Stimulated activated CD8-positive, alpha-beta memory T cell treated with anti-CD3 and anti-CD28 coated beads, Interleukin-7, amount 100 ng/mL, for 48 hours (primary cell): ENCODE results near the gene TAF1C.
"Not testable (repeated sequence)": the region's sequence is repeated elsewhere in the genome, so short reads cannot be mapped to it uniquely, and the experiment has no call there.

ENCODE experiments used
- DNase-seq, 2 donors: peaks; one replicate each; pipeline ENCODE4 v3.0.0-alpha.2; 2020; ENCODE audit warnings: low read depth in 1 of 2; ENCODE audit errors: extremely low read depth in 1 of 2

The TAF1C gene

GRCh38 chr16:84212631-84213030 lies 25.8 kb upstream of the TAF1C start:
- no peak for DNase-seq

- DNase-seq: no peak
Measured at GRCh38 chr16:84212154-84212553, 25.3 kb upstream of the TAF1C start.

GRCh38 chr16:84209989-84210388 lies 23.1 kb upstream of the TAF1C start:
- no peak for DNase-seq

GRCh38 chr16:84207879-84208278 lies 21.0 kb upstream of the TAF1C start:
- DNase-seq: no peak

- no peak for DNase-seq
Measured at GRCh38 chr16:84207251-84207650, 20.4 kb upstream of the TAF1C start.

GRCh38 chr16:84205976-84206691 lies 19.3 kb upstream of the TAF1C start:
- no peak for DNase-seq

- not testable (repeated sequence) for DNase-seq
Measured at GRCh38 chr16:84205123-84205522, 18.3 kb upstream of the TAF1C start.

- not testable (repeated sequence) for DNase-seq
Measured at GRCh38 chr16:84204551-84204950, 17.7 kb upstream of the TAF1C start.

GRCh38 chr16:84199861-84200260 lies 13.0 kb upstream of the TAF1C start:
- no peak for DNase-seq

- no peak for DNase-seq
Measured at GRCh38 chr16:84199097-84199496, 12.2 kb upstream of the TAF1C start.

GRCh38 chr16:84198401-84198800 lies 11.5 kb upstream of the TAF1C start:
- DNase-seq: no peak

- no peak for DNase-seq
Measured at GRCh38 chr16:84197466-84198128, 10.7 kb upstream of the TAF1C start.

- no peak for DNase-seq
Measured at GRCh38 chr16:84196727-84197394, 10.0 kb upstream of the TAF1C start.

- no peak for DNase-seq
Measured at GRCh38 chr16:84196101-84196500, 9.2 kb upstream of the TAF1C start.

GRCh38 chr16:84195201-84196093 lies 8.6 kb upstream of the TAF1C start:
- no peak for DNase-seq

- DNase-seq: peak in 1 of 2 donors; percentile 25
Measured at GRCh38 chr16:84194470-84195200, 7.8 kb upstream of the TAF1C start.

GRCh38 chr16:84194018-84194417 lies 7.2 kb upstream of the TAF1C start:
- DNase-seq: no peak

GRCh38 chr16:84193480-84193879 lies 6.6 kb upstream of the TAF1C start:
- DNase-seq: no peak

- no peak for DNase-seq
Measured at GRCh38 chr16:84191466-84191865, 4.6 kb upstream of the TAF1C start.

GRCh38 chr16:84190731-84191388 lies 4.0 kb upstream of the TAF1C start, which contains the start of gene ADAD2:
ADAD2 (plus strand) TSS chr16:84191157; CDS start chr16:84191231, 74 bp downstream.
- no peak for DNase-seq
